Right atrium auricular region (tissue), 2 donors: ENCODE data around the gene CACNA1H. TPM values are rescaled to one million over a fixed set of nuclear protein-coding genes. Genes with fewer than 3 reads are reported as not detected.

ENCODE experiments used
- DNase-seq: peaks from one replicate; pipeline ENCODE4 v3.0.0-alpha.2; 2019; ENCODE audit warnings: low spot score
- H3K27ac ChIP-seq, 2 donors: fragments of 200-600 bp; sonication (generic); 1 replicate in 1 of 2; 2 replicates in 1 of 2; pipeline ENCODE4 v1.5.1; 2016 to 2019
- H3K27me3 ChIP-seq, 2 donors: fragments of 200-600 bp; sonication (generic); one replicate each; pipeline versions ENCODE4 v1.5.1 to v1.6.0; 2017 to 2019
- H3K36me3 ChIP-seq: fragments of 200-600 bp; sonication (generic); one replicate; pipeline ENCODE4 v1.5.1; 2016
- H3K4me1 ChIP-seq, 2 donors: fragments of 200-600 bp; sonication (generic); one replicate each; pipeline versions ENCODE4 v1.5.1 to v1.6.0; 2017 to 2019
- H3K4me3 ChIP-seq, 2 donors: fragments of 200-600 bp; sonication (generic); 1 replicate in 1 of 2; 2 replicates in 1 of 2; pipeline ENCODE4 v1.5.1; 2017 to 2019; ENCODE audit warnings: mild to moderate bottlenecking in 1 of 2, moderate library complexity in 1 of 2
- H3K9me3 ChIP-seq, 2 donors: fragments of 200-600 bp; sonication (generic); one replicate each; pipeline ENCODE4 v1.5.1; 2019
- total RNA-seq, 2 donors: library from RNA; depleted of rRNA; stranded (reverse); fragments of >200 nt; gene quantifications; one replicate each; pipeline ENCODE4 v1.1.0, GENCODE V29; 2016
- TF ChIP-seq, protein P1 (sequence below), 2 donors: fragments of 200-600 bp; sonication (generic); IDR thresholded peaks; one replicate each; pipeline ENCODE4 v1.5.1; 2019; ENCODE audit warnings: antibody characterized with exemption in 2 of 2

CACNA1H gene
- total RNA-seq, 2 donors from 2014 or later, result 7.0 to 9.4 TPM

DNA sequence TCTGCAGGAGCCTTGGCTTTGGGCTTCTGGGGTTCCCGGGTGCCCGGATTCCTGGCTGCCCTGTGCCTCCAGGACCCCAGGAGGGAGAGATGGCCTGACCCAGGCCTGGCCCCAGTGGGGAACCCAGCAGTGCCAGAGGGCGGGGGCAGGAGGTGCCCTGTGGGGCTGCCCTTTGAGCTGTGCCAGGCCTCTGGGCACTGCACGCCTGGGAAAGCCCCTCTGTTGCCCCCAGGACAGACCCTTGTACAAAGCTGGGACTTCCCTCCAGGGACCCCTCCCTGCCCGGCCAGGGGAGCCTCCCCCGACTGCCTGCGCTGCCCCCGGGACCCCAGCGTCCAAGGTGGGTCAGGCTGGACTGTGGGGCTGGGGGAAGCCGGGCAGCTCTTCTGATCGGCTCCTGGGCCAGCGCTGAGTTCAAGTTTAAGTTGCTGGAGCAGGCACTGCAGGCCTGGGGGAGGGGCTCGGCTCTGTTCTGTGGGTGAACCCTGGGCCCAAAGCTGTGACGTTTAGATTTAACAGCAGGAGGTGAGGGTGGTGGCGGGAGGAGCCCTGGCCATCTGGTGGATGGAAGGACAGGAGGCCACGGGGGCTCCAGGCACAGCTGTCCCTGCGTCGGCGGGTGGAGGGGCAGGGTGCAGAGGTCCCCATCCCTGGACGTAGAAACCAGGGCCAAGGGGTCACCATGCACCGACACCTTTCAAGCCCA is 29.2 kb upstream of the CACNA1H start:
- no peaks in the 10 kb centered on the region for H3K27me3 ChIP-seq

DNA sequence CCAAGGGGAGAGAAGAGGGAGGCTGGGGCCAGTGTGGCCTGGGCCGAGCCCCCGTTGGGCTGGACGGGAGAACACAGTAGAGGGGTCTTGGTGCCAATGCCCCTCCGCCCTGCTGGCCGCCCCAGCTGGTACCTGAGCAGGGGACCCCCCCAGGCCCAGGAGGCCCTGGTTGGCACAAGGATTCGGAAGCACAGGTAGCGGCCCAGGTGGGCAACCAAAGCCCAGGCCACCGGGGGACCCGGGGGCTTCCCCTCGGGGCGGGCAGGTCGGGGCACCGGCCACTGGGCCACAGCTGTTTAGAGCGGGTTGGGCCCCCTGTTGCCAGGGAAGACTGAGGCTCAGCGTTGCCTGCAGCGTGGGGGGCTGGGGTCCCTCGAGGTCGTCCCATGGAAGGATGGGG is 28.6 kb upstream of the CACNA1H start:
- DNase-seq, result no peak
- Histone ChIP-seq H3K9me3 (no peaks in the 10 kb centered on the region), H3K27ac (no peak overlapping the region), H3K4me1 (no peaks in the 10 kb centered on the region), H3K36me3 (no peaks in the 10 kb centered on the region), H3K4me3 (no peak overlapping the region), H3K27me3 (no peaks in the 10 kb centered on the region)
- TF ChIP-seq, protein P1, sequence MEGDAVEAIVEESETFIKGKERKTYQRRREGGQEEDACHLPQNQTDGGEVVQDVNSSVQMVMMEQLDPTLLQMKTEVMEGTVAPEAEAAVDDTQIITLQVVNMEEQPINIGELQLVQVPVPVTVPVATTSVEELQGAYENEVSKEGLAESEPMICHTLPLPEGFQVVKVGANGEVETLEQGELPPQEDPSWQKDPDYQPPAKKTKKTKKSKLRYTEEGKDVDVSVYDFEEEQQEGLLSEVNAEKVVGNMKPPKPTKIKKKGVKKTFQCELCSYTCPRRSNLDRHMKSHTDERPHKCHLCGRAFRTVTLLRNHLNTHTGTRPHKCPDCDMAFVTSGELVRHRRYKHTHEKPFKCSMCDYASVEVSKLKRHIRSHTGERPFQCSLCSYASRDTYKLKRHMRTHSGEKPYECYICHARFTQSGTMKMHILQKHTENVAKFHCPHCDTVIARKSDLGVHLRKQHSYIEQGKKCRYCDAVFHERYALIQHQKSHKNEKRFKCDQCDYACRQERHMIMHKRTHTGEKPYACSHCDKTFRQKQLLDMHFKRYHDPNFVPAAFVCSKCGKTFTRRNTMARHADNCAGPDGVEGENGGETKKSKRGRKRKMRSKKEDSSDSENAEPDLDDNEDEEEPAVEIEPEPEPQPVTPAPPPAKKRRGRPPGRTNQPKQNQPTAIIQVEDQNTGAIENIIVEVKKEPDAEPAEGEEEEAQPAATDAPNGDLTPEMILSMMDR (IDR thresholded peaks at IDR 0.05), result no peak

More for the DNA sequence above, 29.2 kb upstream of the CACNA1H start:
- Histone ChIP-seq H3K4me1 (no peaks in the 10 kb centered on the region), H3K9me3 (no peaks in the 10 kb centered on the region), H3K4me3 (no peak overlapping the region), H3K36me3 (no peaks in the 10 kb centered on the region), H3K27ac (no peak overlapping the region)
- TF ChIP-seq, protein P1 (IDR thresholded peaks at IDR 0.05), result no peak
- DNase-seq, result no peak

DNA sequence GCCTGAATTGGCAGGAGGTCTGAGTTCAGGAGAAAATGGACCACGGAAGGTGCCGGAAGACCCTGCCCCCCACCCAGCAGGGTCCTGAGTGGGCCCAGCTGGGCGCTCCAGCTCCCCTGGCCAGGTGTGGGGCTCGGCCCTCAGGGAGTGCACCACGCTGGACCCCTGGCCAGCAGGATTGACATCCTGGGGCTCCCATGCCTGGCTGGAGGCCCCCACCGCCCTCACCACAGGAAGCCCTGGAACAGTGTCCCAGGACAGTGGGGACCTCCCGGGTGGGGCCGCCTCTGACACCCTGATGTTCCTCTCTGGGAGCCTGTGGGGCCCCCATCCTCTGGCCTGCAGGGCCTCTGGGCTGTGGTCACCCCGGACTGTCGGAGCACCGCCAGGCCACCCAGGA is 28.1 kb upstream of the CACNA1H start:
- Histone ChIP-seq H3K4me3 (no peak overlapping the region), H3K4me1 (no peaks in the 10 kb centered on the region), H3K27ac (no peak overlapping the region), H3K9me3 (no peaks in the 10 kb centered on the region), H3K36me3 (no peaks in the 10 kb centered on the region), H3K27me3 (no peaks in the 10 kb centered on the region)
- TF ChIP-seq, protein P1 (IDR thresholded peaks at IDR 0.05), result no peak
- DNase-seq, result no peak

DNA sequence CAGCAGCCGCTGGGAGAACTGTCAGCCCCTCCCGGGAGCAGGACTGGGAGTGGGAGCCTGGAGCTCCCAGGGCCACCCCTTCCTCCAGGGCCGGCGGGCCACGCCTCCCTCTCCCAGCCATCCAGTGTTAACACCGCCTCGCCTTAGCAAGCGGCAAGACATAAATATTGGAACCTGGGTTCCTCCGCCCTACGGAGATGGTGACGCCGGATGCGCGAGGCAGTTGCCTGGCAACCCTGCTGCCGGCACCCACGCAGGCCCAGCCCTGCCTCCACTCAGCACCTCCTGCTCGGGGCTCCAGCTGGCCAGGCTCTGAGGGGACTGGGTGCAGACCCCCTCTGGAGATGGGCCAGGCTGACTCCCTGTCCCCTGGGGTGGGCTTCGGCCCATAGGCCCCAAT is 27.4 kb upstream of the CACNA1H start:
- H3K27ac ChIP-seq, result no peak overlapping the region
- no peaks in the 10 kb centered on the region for H3K9me3 ChIP-seq
- H3K27me3 ChIP-seq, result no peaks in the 10 kb centered on the region
- TF ChIP-seq, protein P1 (IDR thresholded peaks at IDR 0.05), result no peak
- no peak overlapping the region for H3K4me3 ChIP-seq
- H3K4me1 ChIP-seq, result no peaks in the 10 kb centered on the region
- H3K36me3 ChIP-seq, result no peaks in the 10 kb centered on the region
- DNase-seq, result no peak

DNA sequence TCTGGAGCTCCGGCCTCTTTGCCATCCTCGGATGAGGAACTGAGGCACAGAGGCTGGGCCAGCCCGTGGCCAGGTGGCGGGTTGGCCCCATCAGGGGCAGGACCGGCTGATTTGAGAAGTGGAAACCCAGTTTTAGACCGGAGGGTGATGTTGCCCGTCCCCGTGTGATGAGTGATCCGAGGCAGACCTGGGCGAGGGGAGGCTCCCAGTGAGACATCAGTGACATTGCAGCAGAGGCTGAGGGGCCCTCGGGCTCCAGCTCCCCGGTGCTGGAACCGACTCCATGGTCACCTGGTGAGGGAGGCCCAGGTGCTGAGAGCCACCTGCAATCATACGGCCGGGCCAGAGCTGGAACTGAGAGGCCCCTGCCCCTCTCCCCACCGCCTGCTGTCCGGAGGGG is 26.9 kb upstream of the CACNA1H start:
- no peak for DNase-seq
- Histone ChIP-seq H3K27ac (no peak overlapping the region), H3K4me1 (no peaks in the 10 kb centered on the region), H3K4me3 (no peak overlapping the region), H3K36me3 (no peaks in the 10 kb centered on the region), H3K9me3 (no peaks in the 10 kb centered on the region), H3K27me3 (no peaks in the 10 kb centered on the region)
- TF ChIP-seq, protein P1 (IDR thresholded peaks at IDR 0.05), result no peak

DNA sequence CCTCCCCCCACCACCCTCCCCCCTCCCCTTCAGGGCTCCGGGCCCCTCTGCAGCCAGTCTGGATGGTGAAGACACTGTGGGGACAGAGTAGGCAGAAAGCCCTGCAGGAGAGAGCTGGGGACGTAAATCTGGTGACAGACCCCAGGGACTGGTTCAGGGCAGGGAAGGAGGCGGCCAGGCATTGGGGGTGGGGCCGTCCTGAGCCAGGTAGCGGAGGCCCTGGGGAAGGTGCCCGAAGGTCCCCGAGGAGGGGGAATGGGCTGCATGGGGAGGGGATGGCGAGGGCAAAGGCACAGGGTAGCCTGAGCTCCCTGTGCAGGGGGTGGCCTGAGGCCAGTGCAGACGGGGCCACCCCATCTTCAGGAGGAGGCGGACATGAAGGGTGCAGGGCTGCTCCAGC is 26.3 kb upstream of the CACNA1H start:
- Histone ChIP-seq H3K27me3 (no peaks in the 10 kb centered on the region), H3K27ac (no peak overlapping the region), H3K9me3 (no peaks in the 10 kb centered on the region), H3K4me1 (no peaks in the 10 kb centered on the region), H3K36me3 (no peaks in the 10 kb centered on the region), H3K4me3 (no peak overlapping the region)
- TF ChIP-seq, protein P1 (IDR thresholded peaks at IDR 0.05), result no peak
- no peak for DNase-seq
